Measurements from ENCODE around the gene NAGS.

GRCh38 chr17:43967251-43967875 lies 37.1 kb upstream of the NAGS start:
- no peak for TF ChIP-seq POLR2A (IDR thresholded peaks at IDR 0.05; ENCODE audit: low read length)
- TF ChIP-seq GATA1 (IDR thresholded peaks at IDR 0.05; ENCODE audit: low read depth, low read length) = no peak

Measured in erythroblast (primary cell).